H1 (cell line): ENCODE results near the gene COPZ1. TPM values are rescaled to one million over a fixed set of nuclear protein-coding genes. Genes with fewer than 3 reads are reported as not detected.

ENCODE experiments used
- CTCF ChIA-PET: fragments of 300-600 bp; sonication (Branson Sonifier 250); formaldehyde crosslinking; loops from one replicate; lab custom pipeline; 2021; ENCODE audit not compliant: partially characterized antibody; lab: Charles Lee
- POLR2A ChIA-PET: fragments of 300-600 bp; sonication (Branson Sonifier 250); formaldehyde crosslinking; loops from one replicate; lab custom pipeline; 2021; ENCODE audit warnings: inconsistent platforms; ENCODE audit not compliant: partially characterized antibody; lab: Charles Lee
- DNase-seq, 2 experiments: peaks; one replicate each; pipeline versions ENCODE4 v3.0.0 to v3.0.0-alpha.2; 2010 to 2022; ENCODE audit warnings: low spot score in 2 of 2, low read depth in 1 of 2, mixed read lengths in 1 of 2
- FAIRE-seq: peaks from 2 replicates; lab custom pipeline; 2011; peaks lifted over from hg19 to GRCh38; lab: Jason Lieb, UNC
- H2AFZ ChIP-seq: 2 replicates; pipeline ENCODE4 v1.8.1; 2012; ENCODE audit warnings: low read length, inconsistent platforms
- H2AK5ac ChIP-seq: 2 replicates; pipeline ENCODE4 v1.6.1; 2013; ENCODE audit warnings: low read depth, low read length
- H2BK120ac ChIP-seq: replicated peaks from 2 replicates; pipeline ENCODE3; 2013; ENCODE audit warnings: low read depth, low read length, inconsistent platforms
- H2BK12ac ChIP-seq: 2 replicates; pipeline ENCODE4 v1.6.1; 2013; ENCODE audit warnings: low read depth, low read length
- H2BK15ac ChIP-seq: 2 replicates; pipeline ENCODE4 v1.6.1; 2013; ENCODE audit warnings: low read length
- H2BK20ac ChIP-seq: 2 replicates; pipeline ENCODE4 v1.6.1; 2013; ENCODE audit warnings: low read length
- H2BK5ac ChIP-seq: 2 replicates; pipeline ENCODE4 v1.6.1; 2013; ENCODE audit warnings: low read depth, low read length
- H3K14ac ChIP-seq: 2 replicates; pipeline ENCODE4 v1.6.1; 2013; ENCODE audit warnings: inconsistent platforms; ENCODE audit not compliant: insufficient read length
- H3K18ac ChIP-seq: 2 replicates; pipeline ENCODE4 v1.6.1; 2013; ENCODE audit warnings: low read length; ENCODE audit errors: extremely low read depth
- H3K23ac ChIP-seq: 2 replicates; pipeline ENCODE4 v1.6.1; 2013; ENCODE audit warnings: inconsistent platforms; ENCODE audit not compliant: insufficient read length
- H3K23me2 ChIP-seq: 2 replicates; pipeline ENCODE4 v1.6.1; 2013; ENCODE audit warnings: low read depth, low read length
- H3K27ac ChIP-seq: 2 replicates; pipeline ENCODE4 v1.6.1; 2011; ENCODE audit warnings: low read depth, low read length, inconsistent platforms
- H3K27me3 ChIP-seq, 4 experiments: replicated peaks in 1 of 4; 1 replicate in 1 of 4; 2 replicates in 3 of 4; pipeline versions ENCODE4 v1.6.1 to v1.8.1; 2011 to 2013; ENCODE audit warnings: low read length in 3 of 4, mild to moderate bottlenecking in 3 of 4, inconsistent platforms in 2 of 4, mixed read lengths in 2 of 4, moderate library complexity in 1 of 4; ENCODE audit not compliant: control insufficient read depth in 3 of 4, insufficient read depth in 3 of 4; ENCODE audit errors: extremely low read depth in 1 of 4
- H3K36me3 ChIP-seq, 4 experiments: 2 replicates each; pipeline versions ENCODE4 v1.6.1 to v1.8.1; 2011 to 2013; ENCODE audit warnings: mild to moderate bottlenecking in 4 of 4, low read length in 3 of 4, moderate library complexity in 2 of 4, control low read depth in 1 of 4, inconsistent platforms in 1 of 4; ENCODE audit not compliant: insufficient read depth in 4 of 4, control insufficient read depth in 2 of 4
- H3K4ac ChIP-seq: replicated peaks from 2 replicates; pipeline ENCODE3; 2013; ENCODE audit warnings: low read length, low read depth, mixed read lengths, inconsistent platforms; ENCODE audit not compliant: insufficient read length
- H3K4me1 ChIP-seq, 4 experiments: replicated peaks in 1 of 4; 1 replicate in 1 of 4; 2 replicates in 3 of 4; pipeline versions ENCODE4 v1.6.1 to v1.8.1; 2011 to 2013; ENCODE audit warnings: low read length in 3 of 4, inconsistent platforms in 2 of 4, mixed read lengths in 1 of 4; ENCODE audit not compliant: insufficient read depth in 4 of 4, control insufficient read depth in 3 of 4
- H3K4me2 ChIP-seq, 2 experiments: 2 replicates each; pipeline versions ENCODE4 v1.6.1 to v1.8.1; 2011 to 2013; ENCODE audit warnings: low read depth in 2 of 2, low read length in 2 of 2, control low read depth in 1 of 2, inconsistent platforms in 1 of 2, mild to moderate bottlenecking in 1 of 2; ENCODE audit not compliant: insufficient read depth in 1 of 2
- H3K4me3 ChIP-seq, 4 experiments: fragments of 200-600, 300-600 bp in 1 of 4; sonication (generic), shearing (Covaris generic), sonication (Bioruptor Twin) in 1 of 4; 2 replicates each; pipeline versions ENCODE4 v1.5.1 to v1.8.1; 2011 to 2016; ENCODE audit warnings: low read length in 4 of 4, low read depth in 3 of 4, control low read depth in 2 of 4, inconsistent platforms in 2 of 4, mild to moderate bottlenecking in 2 of 4, mixed read lengths in 1 of 4, moderate library complexity in 1 of 4; ENCODE audit not compliant: insufficient read depth in 2 of 4; ENCODE audit errors: extremely low read depth in 1 of 4
- H3K56ac ChIP-seq: replicated peaks from 2 replicates; pipeline ENCODE3; 2013; ENCODE audit warnings: low read depth, mild to moderate bottlenecking, mixed read lengths, low read length, inconsistent platforms; ENCODE audit not compliant: insufficient read length
- H3K79me1 ChIP-seq: 2 replicates; pipeline ENCODE4 v1.6.1; 2013; ENCODE audit warnings: low read depth, low read length, control low read depth
- H3K79me2 ChIP-seq, 2 experiments: 2 replicates each; pipeline versions ENCODE4 v1.6.1 to v1.8.1; 2012 to 2013; ENCODE audit warnings: low read length in 2 of 2, mild to moderate bottlenecking in 2 of 2, inconsistent platforms in 1 of 2; ENCODE audit not compliant: insufficient read depth in 2 of 2, control insufficient read depth in 1 of 2
- H3K9ac ChIP-seq, 4 experiments: replicated peaks in 1 of 4; 1 replicate in 1 of 4; 2 replicates in 3 of 4; pipeline versions ENCODE4 v1.6.1 to v1.8.1; 2011 to 2013; ENCODE audit warnings: low read depth in 3 of 4, low read length in 3 of 4, control low read depth in 2 of 4, mild to moderate bottlenecking in 2 of 4, moderate library complexity in 2 of 4, inconsistent platforms in 1 of 4; ENCODE audit errors: extremely low read depth in 1 of 4
- H3K9me3 ChIP-seq, 2 experiments: 2 replicates each; pipeline versions ENCODE4 v1.6.1 to v1.8.1; 2012 to 2013; ENCODE audit warnings: mild to moderate bottlenecking in 2 of 2, moderate library complexity in 2 of 2, control low read depth in 1 of 2, inconsistent platforms in 1 of 2, low read depth in 1 of 2, low read length in 1 of 2, mixed read lengths in 1 of 2; ENCODE audit not compliant: insufficient read depth in 2 of 2
- H4K20me1 ChIP-seq, 2 experiments: replicated peaks in 1 of 2; 2 replicates each; pipeline versions ENCODE3 to v1.8.1; 2011 to 2013; ENCODE audit warnings: inconsistent platforms in 2 of 2, low read length in 2 of 2, mild to moderate bottlenecking in 1 of 2; ENCODE audit not compliant: insufficient read depth in 2 of 2, control insufficient read depth in 1 of 2
- H4K5ac ChIP-seq: 2 replicates; pipeline ENCODE4 v1.6.1; 2013; ENCODE audit warnings: low read length, low read depth, mixed read lengths, inconsistent platforms; ENCODE audit not compliant: insufficient read length
- H4K8ac ChIP-seq: 2 replicates; pipeline ENCODE4 v1.8.0; 2013; ENCODE audit warnings: mild to moderate bottlenecking, moderate library complexity, low read length, inconsistent platforms; ENCODE audit not compliant: insufficient read depth; ENCODE audit errors: extremely low read depth
- H4K91ac ChIP-seq: replicated peaks from 2 replicates; pipeline ENCODE3; 2013; ENCODE audit warnings: low read length, mixed read lengths, inconsistent platforms; ENCODE audit not compliant: insufficient read length
- KDM1A ChIP-seq: fragments of 200-600, 300-600 bp; sonication (generic); IDR thresholded peaks from 2 replicates; pipeline ENCODE4 v1.7.1; 2016; ENCODE audit warnings: mild to moderate bottlenecking, low read length, borderline replicate concordance
- SP1 ChIP-seq: IDR thresholded peaks from 2 replicates; pipeline ENCODE4 v1.6.1; 2011; ENCODE audit warnings: low read depth, low read length
- TAF1 ChIP-seq: IDR thresholded peaks from 2 replicates; pipeline ENCODE4 v1.6.1; 2011; ENCODE audit warnings: mild to moderate bottlenecking, low read depth, low read length
- TEAD4 ChIP-seq: IDR thresholded peaks from 2 replicates; pipeline ENCODE4 v1.6.1; 2012; ENCODE audit warnings: low read depth, low read length, inconsistent platforms, mixed read lengths
- WGBS, 2 experiments: shearing (Covaris generic) in 1 of 2; methylation state at CpG; one replicate each; pipeline versions ENCODE4 v1.1.6 to v1.1.7; 2013 to 2015; ENCODE audit warnings: low lambda C conversion rate in 2 of 2, mixed read lengths in 2 of 2, inconsistent platforms in 1 of 2, low coverage in 1 of 2, missing lambda C conversion rate in 1 of 2; ENCODE audit not compliant: insufficient replicate concordance in 2 of 2, insufficient coverage in 1 of 2, insufficient read length in 1 of 2; ENCODE audit errors: extremely low coverage in 1 of 2, missing lambda C conversion rate in 1 of 2; 5-methylcytosine and 5-hydroxymethylcytosine counted together
- polyA plus RNA-seq, 7 experiments: library from polyadenylated mRNA; depleted of rRNA in 3 of 7; stranded (reverse) in 5 of 7; unstranded in 2 of 7; fragments of >200 nt in 5 of 7; fragments of 200-250 nt in 2 of 7; gene quantifications; 1 replicate in 5 of 7; 2 replicates in 1 of 7; 4 replicates in 1 of 7; pipeline versions ENCODE4 v1.2.1 to v1.2.3, GENCODE V29; 2011 to 2013; ENCODE audit warnings: missing spikeins in 2 of 7, mixed read lengths in 2 of 7
- total RNA-seq: library from RNA; stranded (reverse); fragmentation: NEBNext Ultra II Directional; extraction: Animal tissue kit (Norgen Biotek cat#: 25700); gene quantifications from 2 replicates; pipeline ENCODE4 v1.2.1, GENCODE V29; 2021
- TF ChIP-seq, protein P1 (sequence below), 3 experiments: IDR thresholded peaks; 1 replicate in 2 of 3; 2 replicates in 1 of 3; pipeline versions ENCODE4 v1.5.1 to v1.6.1; 2011; ENCODE audit warnings: low read length in 3 of 3, mild to moderate bottlenecking in 3 of 3, inconsistent platforms in 2 of 3, low read depth in 1 of 3, moderate library complexity in 1 of 3; ENCODE audit not compliant: insufficient read depth in 1 of 3; ENCODE audit errors: control extremely low read depth in 1 of 3
- TF ChIP-seq, protein P2 (sequence below): IDR thresholded peaks from 2 replicates; pipeline ENCODE4 v1.6.1; 2012; ENCODE audit warnings: low read length, inconsistent platforms

COPZ1 gene
- total and polyA plus RNA-seq, 2 of the 8 experiments (the other 6 are each of a cell fraction or from before 2014, with no cell fraction given), result 103 to 133 TPM

DNA sequence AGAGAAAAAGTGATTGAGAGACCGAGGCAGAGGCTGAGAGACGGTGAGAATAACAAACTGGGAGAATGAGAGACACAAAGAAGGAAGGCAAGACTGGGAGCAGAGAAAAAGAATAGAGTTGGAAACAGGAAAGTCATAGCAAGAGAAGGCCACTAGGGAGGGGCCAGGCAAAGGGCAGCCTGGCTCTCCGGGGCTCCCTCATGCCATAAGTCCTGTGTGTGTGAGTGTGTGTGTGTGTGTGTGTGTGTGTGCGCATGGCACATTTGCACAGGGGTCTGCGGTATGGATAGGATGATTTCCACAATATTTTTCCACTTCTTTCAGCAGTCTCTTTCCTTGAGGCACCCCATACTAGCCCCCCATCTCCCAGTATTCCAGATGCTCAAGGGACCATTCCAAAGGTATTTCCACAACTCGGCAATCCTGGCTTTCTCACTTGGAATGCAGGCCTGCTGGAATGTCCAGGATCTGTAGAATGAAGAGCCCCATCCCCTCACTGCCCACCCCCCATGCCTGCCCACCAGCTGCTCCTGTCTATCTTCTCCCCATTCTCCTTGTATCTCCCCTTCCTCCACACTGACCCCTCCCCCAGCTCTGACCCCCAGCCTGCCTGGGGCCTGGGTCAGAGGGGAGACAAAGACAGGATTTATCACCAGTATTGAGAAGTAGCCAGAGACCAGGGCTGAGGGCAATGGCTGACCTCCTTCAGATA, 30.3 kb downstream of the COPZ1 start:
- Histone ChIP-seq H3K36me3 (no peaks in the 10 kb centered on the region), H3K4me1 (peaks cover 33 to 76% (median 36%) of the 10 kb centered on the region in 4 experiments), H3K4me2 (peak overlapping the region; percentile 4 to 9; a peak in 1 of 4 replicates), H3K18ac (peak overlapping the region; percentile 72; the same call in 1 of the 2 replicates), H4K5ac (no peak overlapping the region), H3K9ac (no peak overlapping the region), H3K56ac (no peak overlapping the region), H2BK120ac (no peak overlapping the region), H3K23me2 (peaks cover 17% of the 10 kb centered on the region), H2AK5ac (0 out of 2 replicates have a peak overlapping the region, but pooled peaks have one; percentile 54), H4K8ac (no peak overlapping the region), H3K14ac (no peak overlapping the region), H2BK5ac (peak overlapping the region; percentile 9; the same call in 1 of the 2 replicates), H4K91ac (no peak overlapping the region), H3K4me3 (peak overlapping the region in 1 of 4 experiments; percentile 17; a peak in 1 of 8 replicates), H2BK20ac (0 out of 2 replicates have a peak overlapping the region, but pooled peaks have one; percentile 55), H3K4ac (no peak overlapping the region), H3K27me3 (peaks cover 0 to 4% (median 2%) of the 10 kb centered on the region in 4 experiments; a peak in 2 of 7 replicates), H2BK15ac (0 out of 2 replicates have a peak overlapping the region, but pooled peaks have one; percentile 75), H3K79me2 (no peaks in the 10 kb centered on the region), H3K79me1 (no peaks in the 10 kb centered on the region), H4K20me1 (no peaks in the 10 kb centered on the region), H3K23ac (no peak overlapping the region), H3K27ac (no peak overlapping the region; the same call in 1 of the 2 replicates), H2AFZ (no peak overlapping the region), H3K9me3 (no peaks in the 10 kb centered on the region), H2BK12ac (peak overlapping the region; percentile 42; the same call in 1 of the 2 replicates)
- FAIRE-seq (no peak), DNase-seq (peak in 1 of 2 experiments; percentile 47)
- ChIA-PET POLR2A (interaction anchor here (0.9 to 9.2 kb wide), 5 partner anchors 11 to 75 kb away, joined by 3 to 133 read pairs (median 102); partner anchors contain the start of genes CBX5 and HNRNPA1), CTCF (interaction anchor here (1.2 to 9.2 kb wide), 8 partner anchors 13 to 137 kb away, joined by 4 to 348 read pairs (median 12); partner anchors contain the start of genes COPZ1, NFE2 and ZNF385A)
- 71% methylated on average over 6 of the region's 6 CpGs; no CpG with 5 or more reads in 1 of the 2 experiments for WGBS, 2 experiments
- 0 out of 2 replicates have a peak, but pooled peaks have one; percentile 17 for TF ChIP-seq TAF1
- peak; percentile 80 for TF ChIP-seq TEAD4
- TF ChIP-seq, protein P1, sequence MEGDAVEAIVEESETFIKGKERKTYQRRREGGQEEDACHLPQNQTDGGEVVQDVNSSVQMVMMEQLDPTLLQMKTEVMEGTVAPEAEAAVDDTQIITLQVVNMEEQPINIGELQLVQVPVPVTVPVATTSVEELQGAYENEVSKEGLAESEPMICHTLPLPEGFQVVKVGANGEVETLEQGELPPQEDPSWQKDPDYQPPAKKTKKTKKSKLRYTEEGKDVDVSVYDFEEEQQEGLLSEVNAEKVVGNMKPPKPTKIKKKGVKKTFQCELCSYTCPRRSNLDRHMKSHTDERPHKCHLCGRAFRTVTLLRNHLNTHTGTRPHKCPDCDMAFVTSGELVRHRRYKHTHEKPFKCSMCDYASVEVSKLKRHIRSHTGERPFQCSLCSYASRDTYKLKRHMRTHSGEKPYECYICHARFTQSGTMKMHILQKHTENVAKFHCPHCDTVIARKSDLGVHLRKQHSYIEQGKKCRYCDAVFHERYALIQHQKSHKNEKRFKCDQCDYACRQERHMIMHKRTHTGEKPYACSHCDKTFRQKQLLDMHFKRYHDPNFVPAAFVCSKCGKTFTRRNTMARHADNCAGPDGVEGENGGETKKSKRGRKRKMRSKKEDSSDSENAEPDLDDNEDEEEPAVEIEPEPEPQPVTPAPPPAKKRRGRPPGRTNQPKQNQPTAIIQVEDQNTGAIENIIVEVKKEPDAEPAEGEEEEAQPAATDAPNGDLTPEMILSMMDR (IDR thresholded peaks at IDR 0.05; ENCODE audit: control extremely low read depth in 1 of 3, insufficient read depth in 1 of 3, low read depth in 1 of 3, low read length in 3 of 3), result peak; percentile 13 to 34 (median 16); a peak in 2 of 4 replicates
- TF ChIP-seq, protein P2, sequence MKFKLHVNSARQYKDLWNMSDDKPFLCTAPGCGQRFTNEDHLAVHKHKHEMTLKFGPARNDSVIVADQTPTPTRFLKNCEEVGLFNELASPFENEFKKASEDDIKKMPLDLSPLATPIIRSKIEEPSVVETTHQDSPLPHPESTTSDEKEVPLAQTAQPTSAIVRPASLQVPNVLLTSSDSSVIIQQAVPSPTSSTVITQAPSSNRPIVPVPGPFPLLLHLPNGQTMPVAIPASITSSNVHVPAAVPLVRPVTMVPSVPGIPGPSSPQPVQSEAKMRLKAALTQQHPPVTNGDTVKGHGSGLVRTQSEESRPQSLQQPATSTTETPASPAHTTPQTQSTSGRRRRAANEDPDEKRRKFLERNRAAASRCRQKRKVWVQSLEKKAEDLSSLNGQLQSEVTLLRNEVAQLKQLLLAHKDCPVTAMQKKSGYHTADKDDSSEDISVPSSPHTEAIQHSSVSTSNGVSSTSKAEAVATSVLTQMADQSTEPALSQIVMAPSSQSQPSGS, result no peak
- TF ChIP-seq KDM1A, result no peak
- TF ChIP-seq SP1, result peak; percentile 67; the same call in 1 of the 2 replicates
